HG02588 (cell line): ENCODE measurements around the gene TERC.
A peak's percentile ranks its signal among the peaks of the same experiment; 100 is the strongest.

Experiments
- ATAC-seq: cut with Tn5 transposase; IDR thresholded peaks from one replicate; pipeline ENCODE4 v1.9.1; 2021; ENCODE audit warnings: mild to moderate bottlenecking, moderate library complexity; ENCODE audit not compliant: unreplicated experiment

The TERC gene

DNA sequence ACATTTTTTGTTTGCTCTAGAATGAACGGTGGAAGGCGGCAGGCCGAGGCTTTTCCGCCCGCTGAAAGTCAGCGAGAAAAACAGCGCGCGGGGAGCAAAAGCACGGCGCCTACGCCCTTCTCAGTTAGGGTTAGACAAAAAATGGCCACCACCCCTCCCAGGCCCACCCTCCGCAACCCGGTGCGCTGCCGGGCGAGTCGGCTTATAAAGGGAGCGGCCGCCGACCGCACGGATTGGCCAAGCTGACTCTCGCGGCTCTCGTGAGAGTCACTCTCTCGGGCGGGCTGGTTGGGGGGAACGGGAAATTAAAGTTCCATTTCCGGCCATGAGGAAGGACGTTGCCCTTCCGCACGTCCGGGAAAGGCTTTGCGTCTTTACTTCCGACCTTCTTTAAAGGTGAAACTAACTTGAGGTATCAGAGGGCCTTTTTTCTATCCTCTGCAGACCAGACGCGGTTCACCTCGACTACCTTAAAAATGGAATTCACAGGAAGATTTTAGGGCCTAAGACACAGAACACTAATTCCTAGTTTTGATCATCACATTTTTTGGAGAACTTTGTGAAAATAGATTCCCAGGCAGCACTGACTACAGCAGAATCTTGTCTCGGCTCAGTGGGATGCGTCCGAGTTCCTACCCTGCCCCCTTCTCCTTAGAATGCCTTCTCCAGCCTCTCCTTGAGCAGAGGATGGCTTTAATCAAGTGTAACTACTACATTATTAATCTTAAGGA is at the start of gene TERC:
TSS of gene TERC (minus strand) at position 179 of the 731 bp plus-strand sequence.
- peak; percentile 74 for ATAC-seq

DNA sequence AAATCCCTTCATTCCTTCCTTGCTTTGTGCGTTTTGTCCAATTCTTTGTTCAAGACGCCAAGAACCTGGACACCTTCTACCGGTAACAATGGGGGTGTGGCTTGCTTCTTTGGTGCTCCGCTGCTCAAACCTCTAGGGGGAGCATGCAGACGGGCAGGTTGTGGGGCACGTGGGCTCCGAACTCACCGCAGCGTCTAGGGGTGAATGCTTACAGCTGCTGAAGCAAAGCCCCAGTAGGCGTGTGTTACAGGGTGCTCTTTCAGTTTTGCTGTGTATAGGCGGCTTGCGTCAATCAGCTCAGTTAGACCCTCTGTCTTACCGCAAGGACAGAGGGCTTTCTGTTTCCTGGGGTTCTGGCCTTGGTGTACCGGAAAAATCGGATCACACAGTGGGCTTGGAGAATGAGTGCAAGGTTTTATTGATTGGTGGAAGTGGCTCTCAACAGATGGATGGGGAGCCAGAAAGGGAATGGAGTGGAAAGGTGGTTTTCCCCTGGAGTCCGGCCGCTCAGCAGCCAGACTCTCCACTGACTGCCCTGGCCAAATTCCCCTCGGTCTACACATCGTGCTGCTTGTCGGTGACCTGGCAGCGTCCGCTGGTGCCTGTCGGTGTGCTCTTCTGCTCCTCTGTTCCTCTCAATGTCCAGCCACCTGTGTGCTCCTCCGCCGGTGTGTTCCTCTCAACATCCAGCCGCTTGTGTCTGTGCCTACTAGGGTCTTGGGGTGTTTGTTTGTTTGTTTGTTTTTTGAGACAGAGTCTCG is 49.1 kb upstream of the TERC start:
- peak; percentile 84 for ATAC-seq

DNA sequence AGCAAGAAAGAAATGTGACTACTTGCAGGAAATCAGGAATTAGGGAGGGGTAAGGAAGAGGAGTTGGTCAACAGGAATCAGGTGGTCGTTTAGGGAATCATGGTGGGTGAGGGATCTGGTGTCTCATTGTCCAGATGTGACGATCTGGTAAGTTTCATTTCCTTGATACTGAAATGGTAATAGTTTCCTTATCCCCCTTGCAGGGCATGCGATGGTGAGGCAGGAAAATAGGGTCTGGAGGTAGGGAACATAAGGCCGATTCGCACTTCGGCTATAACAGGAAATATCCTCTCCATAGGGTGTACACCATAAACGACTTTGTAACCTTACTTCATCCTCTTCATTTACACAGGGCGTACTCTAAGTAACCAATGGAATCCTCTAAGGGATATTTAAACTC is 48.4 kb upstream of the TERC start:
- no peak for ATAC-seq

DNA sequence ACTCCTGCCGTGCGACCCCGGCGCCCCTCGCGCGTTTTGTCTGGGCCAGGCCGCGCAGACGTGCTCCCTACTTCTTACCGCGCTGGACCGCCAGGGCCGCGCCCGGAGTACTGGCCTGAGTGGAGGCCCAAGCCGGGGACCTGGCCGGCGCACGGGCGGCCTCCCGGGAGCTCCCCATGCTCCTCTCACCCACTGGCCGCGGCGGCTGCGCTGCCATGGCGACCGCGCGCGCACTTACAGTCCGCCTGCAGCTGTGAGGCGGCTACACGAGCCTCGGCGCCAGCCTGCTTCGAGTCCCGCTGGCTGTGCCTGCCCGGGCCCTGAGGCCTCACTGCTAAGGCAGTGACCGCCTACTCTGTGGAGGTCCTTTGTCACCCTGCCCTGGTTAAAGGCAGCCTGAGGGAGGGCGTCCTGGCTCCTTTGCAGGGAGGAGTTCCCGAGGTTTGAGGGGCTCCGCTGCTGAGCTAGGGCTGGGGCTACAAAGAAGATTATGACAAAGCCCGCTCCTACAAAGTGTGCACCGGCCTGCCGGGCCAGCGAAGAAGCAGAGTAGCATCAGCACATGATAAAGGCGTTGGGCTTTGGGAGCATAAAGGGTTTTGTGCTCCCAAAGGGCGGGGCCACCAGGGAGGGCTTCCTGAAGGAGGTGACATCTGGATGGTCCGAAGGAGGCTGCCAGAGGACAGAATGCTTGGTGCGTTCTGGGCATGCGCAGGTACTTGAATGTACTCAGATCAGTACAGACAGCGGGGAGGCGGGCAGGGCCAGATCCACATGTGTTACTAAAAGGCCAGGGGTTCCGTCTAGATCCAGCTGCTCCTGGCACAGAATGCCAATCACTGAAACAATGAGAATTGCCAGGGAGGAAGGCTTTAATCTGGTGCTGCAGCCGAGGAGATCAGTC is 47.7 kb upstream of the TERC start, which contains the start of the genes LRRC34 and LRRIQ4:
TSS of gene LRRC34 (minus strand) at position 573 of the 904 bp plus-strand sequence. CDS start at position 217, 356 bp downstream.
TSS of gene LRRIQ4 (plus strand) at position 539 of the 904 bp plus-strand sequence. CDS start 9,052 bp downstream, outside the sequence.
- ATAC-seq, result peak; percentile 72

DNA sequence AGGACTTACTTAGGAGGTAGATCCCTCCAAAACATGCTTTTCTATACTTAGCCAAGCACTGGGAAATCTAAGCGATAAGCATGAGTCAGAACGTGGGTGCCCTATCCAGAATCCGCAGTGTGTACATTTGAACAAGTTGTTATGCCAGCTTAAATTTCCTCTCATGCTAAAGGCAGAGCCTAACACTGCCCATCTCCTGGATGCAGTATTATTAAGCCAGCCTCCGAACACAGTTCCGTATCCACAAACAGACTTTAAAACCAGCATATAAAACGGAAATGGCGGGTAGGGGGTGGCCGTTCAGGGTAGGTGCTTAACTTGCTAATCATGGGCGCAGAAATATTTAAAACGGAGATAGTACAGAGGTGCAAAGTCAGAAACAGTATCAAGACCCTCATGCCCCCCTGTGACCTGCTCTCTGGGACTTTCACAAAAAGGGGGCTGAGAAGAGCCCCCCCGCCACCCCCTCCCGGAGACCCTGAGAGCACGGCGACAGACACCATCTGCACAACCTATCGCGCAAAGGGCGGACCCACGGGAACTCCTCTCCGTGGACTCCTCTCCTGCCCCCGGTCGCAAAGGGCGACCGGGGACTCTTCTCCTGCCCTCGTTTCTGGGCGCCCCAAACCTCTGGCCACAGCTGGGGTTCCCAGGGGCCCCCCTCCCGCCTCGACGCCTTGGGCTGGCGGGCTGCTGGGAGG is 46.9 kb upstream of the TERC start:
- peak; percentile 3 for ATAC-seq

DNA sequence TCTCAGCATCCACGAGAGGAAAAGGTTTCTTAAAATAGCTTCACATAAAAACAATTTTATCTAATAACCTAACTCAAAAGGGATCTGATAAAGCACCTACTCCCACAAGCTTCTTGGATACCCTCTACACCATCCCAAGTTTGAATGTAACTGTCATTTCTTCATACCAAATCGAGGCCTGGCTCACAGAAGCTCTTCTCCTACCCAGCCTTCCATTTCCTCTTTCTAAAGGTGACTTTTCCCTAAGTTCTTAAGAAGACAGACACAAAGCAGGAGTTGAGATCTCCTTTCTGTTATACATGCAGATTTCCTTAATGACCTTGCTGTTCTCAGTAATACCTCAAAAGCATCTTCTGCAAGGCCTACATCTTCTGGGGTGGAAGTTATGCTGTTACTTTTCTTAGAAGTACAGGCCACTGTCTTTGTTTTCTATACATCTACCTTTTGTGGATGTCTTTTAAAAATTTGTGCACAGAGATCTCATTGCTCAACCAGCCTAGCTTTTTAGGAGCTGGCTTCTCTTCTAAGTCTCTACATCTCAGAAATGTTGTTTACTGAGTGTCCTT is 44.5 kb upstream of the TERC start:
- no peak for ATAC-seq

DNA sequence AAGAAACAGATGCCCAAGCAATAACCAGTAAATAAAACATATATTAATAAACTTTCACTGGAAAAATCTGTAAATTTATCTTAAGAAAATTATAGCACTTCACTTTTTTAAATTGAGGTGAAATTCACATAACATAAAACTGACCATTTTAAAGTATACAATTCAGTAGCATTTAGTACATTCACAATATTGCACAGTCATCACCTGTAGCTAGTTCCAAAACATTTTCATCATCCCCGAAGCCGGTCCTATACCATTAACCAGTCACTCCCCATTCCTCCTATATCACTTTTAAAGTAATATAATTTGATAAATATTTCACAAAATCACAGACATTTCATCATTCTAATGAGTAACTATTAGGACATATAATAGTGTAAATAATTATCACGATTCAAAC is 39.8 kb upstream of the TERC start:
- ATAC-seq, result no peak

DNA sequence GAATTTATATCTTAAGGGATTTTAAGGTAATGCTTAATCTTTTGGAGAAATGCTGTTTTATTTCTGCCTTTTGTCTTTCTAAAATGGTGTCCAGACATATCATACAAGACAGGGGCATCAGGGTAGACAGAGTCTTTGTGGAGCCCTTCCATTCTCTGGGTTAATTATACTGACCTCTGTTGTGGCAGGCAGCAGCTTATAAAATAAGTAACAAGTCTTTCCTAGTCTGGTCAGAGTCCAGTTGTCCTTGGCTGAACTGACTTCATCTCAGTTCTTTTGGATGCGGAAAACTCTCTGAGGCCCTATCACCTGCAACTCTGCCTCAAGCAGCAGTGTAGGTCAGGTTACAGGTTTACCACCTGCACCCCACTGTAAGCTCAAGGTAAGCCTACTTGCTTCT is 27.5 kb upstream of the TERC start:
- no peak for ATAC-seq

DNA sequence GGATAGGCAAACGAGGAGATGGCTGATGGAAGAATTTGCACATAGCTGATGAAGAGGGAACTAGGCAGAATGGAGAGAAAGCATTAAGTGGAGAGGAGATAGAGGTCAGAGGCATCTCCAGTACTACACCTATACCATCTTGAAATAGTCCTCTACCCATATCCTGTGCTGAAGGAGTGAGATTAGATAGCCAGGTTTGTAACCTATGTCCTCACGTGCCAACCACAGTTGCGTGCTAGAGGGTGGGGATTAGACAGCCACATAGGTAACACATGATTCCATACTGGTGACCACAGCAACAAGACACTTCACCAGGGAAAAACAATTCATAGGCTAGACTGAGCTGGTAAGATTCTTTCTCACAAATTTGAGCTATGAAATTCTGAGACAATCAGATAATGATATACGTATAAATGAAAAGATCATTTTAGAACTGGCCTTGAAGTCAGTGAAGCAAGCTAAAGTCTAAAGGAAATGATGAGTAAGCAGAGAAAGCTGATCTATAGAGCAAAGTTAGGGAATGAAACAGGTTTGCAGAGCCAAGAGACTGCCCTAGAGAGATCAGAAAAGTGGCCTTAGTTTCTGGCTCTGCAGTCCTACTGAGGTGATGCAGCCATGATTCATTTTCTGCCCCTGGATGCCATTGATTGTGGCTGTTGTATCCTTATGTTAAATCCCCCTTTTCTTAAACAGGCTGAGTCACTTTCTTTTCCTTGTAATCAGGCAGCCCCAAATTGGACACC is 26.0 kb upstream of the TERC start:
- ATAC-seq, result no peak

DNA sequence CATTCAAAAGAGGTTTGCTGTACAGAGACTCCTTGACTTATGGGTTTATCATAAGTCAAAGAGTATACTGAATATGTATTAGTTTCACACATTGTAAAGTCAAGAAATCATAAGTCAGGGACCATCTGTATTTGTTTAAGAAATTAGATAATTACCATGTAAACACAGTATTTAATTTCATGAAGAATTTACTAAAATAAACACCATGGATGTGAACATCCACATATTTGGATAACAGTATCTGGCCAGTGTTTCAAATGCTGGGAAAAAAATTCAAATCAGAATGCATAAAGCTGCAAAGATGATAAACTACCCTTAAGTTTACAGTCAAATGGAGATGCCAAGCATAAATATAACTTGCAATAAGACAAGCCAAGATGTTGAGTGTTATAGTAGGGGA is 25.4 kb upstream of the TERC start:
- no peak for ATAC-seq

DNA sequence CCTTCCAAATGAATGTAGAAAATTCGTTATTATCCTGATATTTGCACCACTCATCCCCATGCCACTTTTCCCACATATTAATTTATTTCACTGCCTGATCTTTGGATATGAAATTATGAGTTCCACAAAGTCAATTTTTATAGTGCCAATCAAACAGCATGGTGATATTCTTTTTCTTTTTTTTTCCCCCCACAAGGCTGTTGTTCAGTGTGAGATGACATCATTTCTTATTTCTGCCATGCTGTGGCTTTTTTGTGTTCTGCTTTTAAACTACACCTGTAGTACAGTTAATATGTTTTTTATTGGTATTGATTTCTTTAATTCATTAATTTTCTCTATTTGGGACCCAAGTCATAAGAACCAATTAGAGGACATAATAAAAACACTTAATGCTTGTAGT is 22.9 kb upstream of the TERC start:
- ATAC-seq, result no peak

DNA sequence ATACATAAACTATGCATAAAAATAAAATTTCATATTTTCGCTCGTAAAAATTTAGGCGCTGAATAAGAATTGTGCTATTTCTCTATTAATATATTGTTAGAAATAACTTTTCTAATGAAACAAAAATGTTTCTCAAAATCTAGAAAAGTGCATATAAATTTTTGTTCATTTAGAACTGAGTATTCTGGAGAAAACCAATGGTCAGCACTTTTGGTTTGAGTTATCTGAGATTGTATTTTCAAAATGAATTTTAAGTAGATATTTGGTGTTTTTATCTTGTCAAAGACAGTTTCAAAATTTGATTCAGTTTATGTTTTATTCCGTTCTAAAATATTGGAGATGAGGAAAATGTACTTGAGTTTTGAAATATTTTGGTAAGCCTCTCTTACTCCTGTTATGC is 22.3 kb upstream of the TERC start:
- no peak for ATAC-seq

DNA sequence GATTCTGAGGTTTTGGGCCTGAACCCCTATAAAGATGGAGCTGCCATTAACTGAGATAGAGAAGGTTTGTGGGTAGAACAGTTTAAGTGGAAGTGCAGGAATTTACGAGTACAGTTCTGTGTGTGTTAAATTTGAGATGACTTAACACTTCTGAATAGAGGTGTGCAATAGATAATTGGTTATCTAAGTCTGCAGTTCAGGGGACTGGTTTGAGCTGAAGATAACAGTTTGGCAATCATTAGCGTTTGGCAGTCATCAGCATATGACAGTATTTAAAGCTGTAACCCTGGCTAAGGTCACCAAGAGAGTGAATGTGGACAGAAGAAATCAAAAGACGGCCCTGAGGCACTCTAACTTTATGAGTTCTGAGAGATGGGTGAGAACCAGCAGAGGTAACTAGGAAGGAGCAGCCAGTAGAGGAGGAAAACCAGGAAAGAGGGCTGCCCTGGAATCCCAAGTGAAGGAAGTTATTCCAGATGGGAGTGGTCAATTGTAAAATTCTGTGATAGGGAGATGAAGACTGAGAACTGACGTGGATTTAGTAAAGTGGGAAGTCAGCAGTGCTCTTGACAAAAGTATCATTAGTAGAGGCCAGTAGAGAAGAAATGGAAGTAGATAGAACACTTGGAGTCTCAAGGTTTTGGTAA is 16.5 kb upstream of the TERC start:
- ATAC-seq, result no peak

DNA sequence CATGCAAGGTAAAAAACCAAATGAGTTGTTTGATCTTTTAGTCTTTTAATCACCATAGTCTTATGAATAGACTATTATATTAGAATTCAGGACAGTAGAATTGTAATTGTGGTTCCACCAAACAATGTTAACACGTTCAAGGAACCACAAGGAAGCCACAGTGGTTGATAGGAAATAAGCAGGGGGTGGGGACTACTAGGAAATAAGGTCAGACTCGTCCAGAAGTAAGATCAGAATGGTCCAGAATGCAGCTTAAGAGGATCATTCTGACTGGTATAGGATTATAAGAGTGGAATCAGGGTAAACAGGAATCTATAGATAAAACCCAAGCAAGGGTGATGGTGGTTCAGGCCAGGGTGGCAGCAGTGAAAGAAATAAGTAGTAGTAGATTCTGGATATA is 15.9 kb upstream of the TERC start:
- no peak for ATAC-seq

DNA sequence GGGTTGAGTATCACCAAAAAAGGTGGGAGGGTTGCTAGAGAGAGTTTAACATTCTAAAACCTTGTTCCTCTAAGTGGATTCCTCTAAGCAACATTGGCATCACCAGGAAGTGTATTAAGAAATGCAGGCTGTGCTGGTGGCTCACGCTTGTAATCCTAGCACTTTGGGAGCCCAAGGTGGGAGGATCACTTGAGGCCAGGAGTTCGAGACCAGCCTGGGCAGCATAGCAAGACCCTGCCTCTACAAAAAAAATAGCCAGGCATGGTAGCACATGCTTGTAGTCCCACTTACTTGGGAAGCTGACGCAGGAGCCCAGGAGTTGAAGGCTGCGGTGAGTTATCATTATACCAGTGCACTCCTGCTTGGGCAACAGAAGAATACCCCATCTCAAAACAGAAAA is 13.0 kb upstream of the TERC start:
- ATAC-seq, result no peak

DNA sequence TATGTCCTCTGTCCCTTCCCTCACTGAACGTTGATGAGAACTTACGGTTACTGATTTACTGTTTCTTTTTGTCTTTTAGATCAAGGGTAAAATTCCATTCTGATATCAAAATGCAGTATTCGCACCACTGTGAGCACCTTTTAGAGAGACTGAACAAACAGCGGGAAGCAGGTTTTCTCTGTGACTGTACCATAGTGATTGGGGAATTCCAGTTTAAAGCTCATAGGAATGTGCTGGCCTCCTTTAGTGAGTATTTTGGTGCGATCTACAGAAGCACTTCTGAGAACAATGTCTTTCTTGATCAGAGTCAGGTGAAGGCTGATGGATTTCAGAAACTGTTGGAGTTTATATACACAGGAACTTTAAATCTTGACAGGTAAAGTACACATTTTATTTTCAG is 9.3 kb upstream of the TERC start:
- no peak for ATAC-seq

DNA sequence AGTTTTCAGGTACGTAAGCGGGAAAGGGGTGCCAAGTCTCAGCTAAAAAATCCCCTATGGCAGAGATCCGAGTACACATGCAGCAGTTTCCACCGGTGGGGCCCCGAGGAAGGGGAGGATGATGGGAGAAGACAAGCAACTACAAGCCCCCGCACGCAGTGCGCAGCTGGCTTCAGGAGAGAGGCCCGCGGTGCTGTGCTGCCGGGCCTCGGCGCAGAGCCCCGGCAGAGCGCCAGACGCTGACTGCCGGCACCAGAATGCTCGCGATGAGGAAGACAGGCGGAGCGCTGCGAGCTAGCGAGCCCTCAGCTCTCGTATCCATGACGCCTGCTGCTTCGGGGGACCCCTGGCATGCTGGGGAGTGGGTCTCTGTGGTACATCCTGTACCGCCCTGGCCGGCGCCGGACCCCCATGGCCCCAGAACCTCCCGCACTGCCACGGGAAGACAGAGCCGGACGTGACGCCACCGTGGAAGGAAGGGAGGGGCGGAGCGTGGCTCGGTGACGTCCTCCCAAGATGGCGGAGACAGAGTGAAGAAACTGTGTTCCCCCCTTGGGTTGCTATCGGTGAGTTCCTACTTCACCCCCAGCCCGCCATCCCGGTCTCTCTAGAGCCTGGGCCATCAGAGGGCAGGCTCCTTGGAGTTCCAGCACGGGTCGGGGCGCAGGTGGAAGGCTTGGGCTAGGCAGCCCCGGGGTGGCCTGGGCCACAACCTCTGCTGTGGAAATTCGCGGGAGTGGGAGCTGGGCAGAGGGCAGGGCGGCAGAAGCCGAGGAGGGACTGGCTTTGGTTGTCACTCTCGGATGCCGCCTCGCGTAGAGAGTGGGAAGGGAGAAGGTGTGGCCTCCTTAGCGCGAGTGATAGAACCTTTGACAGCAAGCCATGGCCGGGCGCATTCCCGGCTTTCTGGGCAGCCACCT is 8.3 kb upstream of the TERC start, which contains the start of gene MYNN:
TSS of gene MYNN (plus strand) at position 500 of the 920 bp plus-strand sequence. CDS start 900 bp downstream, outside the sequence.
- ATAC-seq, result peak; percentile 84
